SK-N-MC (cell line): Measurements from ENCODE around the gene TBC1D14.

Experiments
- EZH2 ChIP-seq: fragments of 200-600 bp; sonication (generic); IDR thresholded peaks from one replicate; pipeline ENCODE4 v1.6.1; 2017; ENCODE audit warnings: antibody characterized with exemption
- POLR2AphosphoS5 ChIP-seq: IDR thresholded peaks from 2 replicates; pipeline ENCODE4 v1.6.1; 2012; ENCODE audit warnings: mild to moderate bottlenecking, low read depth, low read length, borderline replicate concordance

- TF ChIP-seq POLR2AphosphoS5 = no peak
- no peak for TF ChIP-seq EZH2
These were observed 98.3 kb downstream of the TBC1D14 start for GRCh38 chr4:7007944-7008343.
